Neural progenitor cell (in vitro differentiated cells): ENCODE measurements around the gene NXPH2. TPM values are rescaled to one million over a fixed set of nuclear protein-coding genes. Genes with fewer than 3 reads are reported as not detected.

ENCODE experiments used
- DNase-seq: peaks from one replicate; pipeline ENCODE4 v3.0.0-alpha.2; 2016; ENCODE audit warnings: low spot score
- H2AFZ ChIP-seq: fragments of 200-600 bp; sonication (generic); replicated peaks from 2 replicates; pipeline ENCODE4 v1.6.1; 2016; ENCODE audit warnings: antibody characterized with exemption
- H3F3A ChIP-seq: fragments of 200-600 bp; sonication (generic); 2 replicates; pipeline ENCODE4 v1.6.1; 2016; ENCODE audit warnings: antibody characterized with exemption, low read depth
- H3K27ac ChIP-seq: fragments of 200-600 bp; sonication (generic); 2 replicates; pipeline ENCODE4 v1.5.1; 2016; ENCODE audit warnings: mild to moderate bottlenecking
- H3K27me3 ChIP-seq: fragments of 200-600 bp; sonication (generic); 2 replicates; pipeline ENCODE4 v1.6.1; 2016; ENCODE audit warnings: mild to moderate bottlenecking, moderate library complexity
- H3K36me3 ChIP-seq: fragments of 200-600 bp; sonication (generic); 2 replicates; pipeline ENCODE4 v1.5.1; 2016
- H3K4me1 ChIP-seq: fragments of 200-600 bp; sonication (generic); 2 replicates; pipeline ENCODE4 v1.6.1; 2016; ENCODE audit warnings: mixed run types
- H3K4me2 ChIP-seq: fragments of 200-600 bp; sonication (generic); 2 replicates; pipeline ENCODE4 v1.6.1; 2016
- H3K4me3 ChIP-seq: fragments of 200-600 bp; sonication (generic); 2 replicates; pipeline ENCODE4 v1.5.1; 2016
- H3K79me2 ChIP-seq: fragments of 200-600 bp; sonication (generic); 2 replicates; pipeline ENCODE4 v1.6.1; 2016; ENCODE audit warnings: low read depth
- H3K9ac ChIP-seq: fragments of 200-600 bp; sonication (generic); 2 replicates; pipeline ENCODE4 v1.6.1; 2016
- H3K9me3 ChIP-seq: fragments of 200-600 bp; sonication (generic); 2 replicates; pipeline ENCODE4 v1.5.1; 2016; ENCODE audit warnings: low read depth
- H4K20me1 ChIP-seq: fragments of 200-600 bp; sonication (generic); 2 replicates; pipeline ENCODE4 v1.6.1; 2016; ENCODE audit warnings: low read depth
- H3K27ac Mint-ChIP-seq: 3 replicates; pipeline ENCODE4 v1.8.0; 2021; ENCODE audit warnings: mixed read lengths
- H3K27me3 Mint-ChIP-seq: 2 replicates; pipeline ENCODE4 v1.8.0; 2022; ENCODE audit warnings: low read depth, mild to moderate bottlenecking, inconsistent platforms, moderate library complexity, mixed read lengths; ENCODE audit not compliant: insufficient read depth
- H3K36me3 Mint-ChIP-seq: 3 replicates; pipeline ENCODE4 v1.8.0; 2021; ENCODE audit warnings: mixed read lengths
- H3K4me1 Mint-ChIP-seq: 3 replicates; pipeline ENCODE4 v1.8.0; 2021; ENCODE audit warnings: mixed read lengths
- H3K4me3 Mint-ChIP-seq: 3 replicates; pipeline ENCODE4 v1.8.0; 2021; ENCODE audit warnings: mild to moderate bottlenecking, moderate library complexity, mixed read lengths
- H3K9me3 Mint-ChIP-seq: 3 replicates; pipeline ENCODE4 v1.8.0; 2020; ENCODE audit warnings: mixed read lengths
- CTCF ChIP-seq: fragments of 200-600 bp; sonication (generic); IDR thresholded peaks from 2 replicates; pipeline ENCODE4 v1.5.1; 2017; ENCODE audit warnings: antibody characterized with exemption, mild to moderate bottlenecking
- EZH2 ChIP-seq: fragments of 200-600 bp; sonication (generic); IDR thresholded peaks from 2 replicates; pipeline ENCODE4 v1.6.1; 2017; ENCODE audit warnings: antibody characterized with exemption, mild to moderate bottlenecking, moderate library complexity
- EZH2phosphoT487 ChIP-seq: fragments of 200-600 bp; sonication (generic); IDR thresholded peaks from 2 replicates; pipeline ENCODE4 v1.6.1; 2017; ENCODE audit warnings: antibody characterized with exemption
- total RNA-seq: library from RNA; depleted of rRNA; stranded (reverse); fragments of >200 nt; gene quantifications from 2 replicates; pipeline ENCODE4 v1.2.3, GENCODE V29; 2015; ENCODE audit warnings: low replicate concordance

Gene NXPH2
- total RNA-seq, 1 donor from 2014 or later: 4.3 TPM

GRCh38 chr2:138633049-138633448 is 147.1 kb downstream of the NXPH2 start:
- Histone ChIP-seq H3K4me2 (no peak overlapping the region), H3K79me2 (no peaks in the 10 kb centered on the region), H3K9ac (no peak overlapping the region), H2AFZ (no peak overlapping the region), H4K20me1 (no peaks in the 10 kb centered on the region), H3K36me3 (no peaks in the 10 kb centered on the region), H3K27me3 (no peaks in the 10 kb centered on the region), H3K9me3 (peaks cover 5% of the 10 kb centered on the region), H3K4me3 (no peak overlapping the region), H3F3A (no peaks in the 10 kb centered on the region), H3K4me1 (no peaks in the 10 kb centered on the region), H3K27ac (no peak overlapping the region)
- Mint-ChIP-seq H3K4me1 (peaks cover 3% of the 10 kb centered on the region), H3K9me3 (peaks cover 5% of the 10 kb centered on the region), H3K36me3 (no peaks in the 10 kb centered on the region), H3K4me3 (no peak overlapping the region), H3K27me3 (no peaks in the 10 kb centered on the region), H3K27ac (no peak overlapping the region)
- no peak for DNase-seq
- no peak for TF ChIP-seq CTCF
- no peak for TF ChIP-seq EZH2phosphoT487
- no peak for TF ChIP-seq EZH2

- Histone ChIP-seq H3K9ac (no peak overlapping the region), H3K79me2 (no peaks in the 10 kb centered on the region), H3K4me3 (no peak overlapping the region), H3K27ac (no peak overlapping the region), H3K4me2 (no peak overlapping the region), H3K36me3 (no peaks in the 10 kb centered on the region), H3K9me3 (peaks cover 5% of the 10 kb centered on the region), H3K27me3 (no peaks in the 10 kb centered on the region), H2AFZ (no peak overlapping the region), H4K20me1 (no peaks in the 10 kb centered on the region), H3F3A (no peaks in the 10 kb centered on the region), H3K4me1 (no peaks in the 10 kb centered on the region)
- no peak for TF ChIP-seq EZH2phosphoT487
- DNase-seq: no peak
- no peaks in the 10 kb centered on the region for H3K36me3 Mint-ChIP-seq
- H3K9me3 Mint-ChIP-seq: peaks cover 5% of the 10 kb centered on the region
- H3K4me1 Mint-ChIP-seq: peaks cover 3% of the 10 kb centered on the region
- H3K4me3 Mint-ChIP-seq: no peak overlapping the region
- H3K27me3 Mint-ChIP-seq: no peaks in the 10 kb centered on the region
- no peak overlapping the region for H3K27ac Mint-ChIP-seq
Observed at GRCh38 chr2:138632066-138632620, 148.0 kb downstream of the NXPH2 start.

DNA sequence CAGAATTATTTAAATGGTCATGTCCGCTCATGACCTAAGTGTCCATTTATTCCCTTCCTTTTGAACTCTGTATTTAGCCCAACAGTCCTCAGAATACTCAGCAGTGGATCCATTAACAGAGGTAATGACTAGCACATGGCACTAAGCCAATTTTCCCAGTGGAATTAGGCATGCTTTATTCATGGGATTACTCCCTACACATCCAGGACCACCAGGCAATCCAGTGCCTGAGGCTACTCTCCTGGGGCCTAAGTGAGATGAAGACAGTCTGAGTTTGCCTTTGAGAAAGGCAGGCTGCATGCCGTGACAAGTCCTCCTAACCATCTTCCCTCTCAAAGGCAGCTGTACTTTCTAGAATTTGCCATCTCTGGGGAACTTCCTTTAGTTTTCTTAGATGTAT is 150.0 kb downstream of the NXPH2 start:
- peaks cover 5% of the 10 kb centered on the region for H3K9me3 ChIP-seq
- Mint-ChIP-seq H3K4me1 (peaks cover 8% of the 10 kb centered on the region), H3K36me3 (no peaks in the 10 kb centered on the region), H3K4me3 (no peak overlapping the region), H3K27ac (no peak overlapping the region), H3K27me3 (no peaks in the 10 kb centered on the region), H3K9me3 (peaks cover 5% of the 10 kb centered on the region)
- no peaks in the 10 kb centered on the region for H4K20me1 ChIP-seq
- H3K9ac ChIP-seq: no peak overlapping the region
- no peak overlapping the region for H3K4me2 ChIP-seq
- peak; percentile 25 for DNase-seq
- no peaks in the 10 kb centered on the region for H3K27me3 ChIP-seq
- TF ChIP-seq EZH2phosphoT487 (no peak), CTCF (no peak), EZH2 (no peak)
- H3K79me2 ChIP-seq: no peaks in the 10 kb centered on the region
- H3F3A ChIP-seq: no peaks in the 10 kb centered on the region
- H3K36me3 ChIP-seq: no peaks in the 10 kb centered on the region
- H3K4me1 ChIP-seq: no peaks in the 10 kb centered on the region
- no peak overlapping the region for H3K27ac ChIP-seq
- H2AFZ ChIP-seq: no peak overlapping the region
- H3K4me3 ChIP-seq: no peak overlapping the region

GRCh38 chr2:138626148-138626547 is 154.0 kb downstream of the NXPH2 start:
- no peak for DNase-seq
- no peaks in the 10 kb centered on the region for H3K9me3 Mint-ChIP-seq
- H3K27me3 Mint-ChIP-seq: no peaks in the 10 kb centered on the region
- Histone ChIP-seq H3K27me3 (no peaks in the 10 kb centered on the region), H3K36me3 (no peaks in the 10 kb centered on the region), H3K27ac (no peak overlapping the region), H3K4me3 (no peak overlapping the region), H3K9ac (no peak overlapping the region), H3K9me3 (no peaks in the 10 kb centered on the region), H4K20me1 (no peaks in the 10 kb centered on the region), H3K4me1 (no peaks in the 10 kb centered on the region), H3F3A (no peaks in the 10 kb centered on the region), H2AFZ (no peak overlapping the region), H3K4me2 (no peak overlapping the region), H3K79me2 (no peaks in the 10 kb centered on the region)
- no peak overlapping the region for H3K27ac Mint-ChIP-seq
- no peaks in the 10 kb centered on the region for H3K36me3 Mint-ChIP-seq
- peaks cover 15% of the 10 kb centered on the region for H3K4me1 Mint-ChIP-seq
- no peak overlapping the region for H3K4me3 Mint-ChIP-seq
- TF ChIP-seq EZH2: no peak
